Mesendoderm (in vitro differentiated cells): ENCODE results near the gene KRTAP10-4.

Experiments used
- DNase-seq: peaks from one replicate; pipeline ENCODE4 v3.0.0; 2013
- H2AK5ac ChIP-seq: 2 replicates; pipeline ENCODE4 v1.6.1; 2013; ENCODE audit warnings: low read length, inconsistent platforms
- H2BK120ac ChIP-seq: 2 replicates; pipeline ENCODE4 v1.6.1; 2013; ENCODE audit warnings: low read depth, mild to moderate bottlenecking, low read length, moderate library complexity, mixed read lengths
- H2BK15ac ChIP-seq: replicated peaks from 2 replicates; pipeline ENCODE4 v1.6.1; 2013; ENCODE audit warnings: low read depth, mild to moderate bottlenecking, moderate library complexity
- H2BK5ac ChIP-seq: 2 replicates; pipeline ENCODE4 v1.6.1; 2013; ENCODE audit warnings: low read length, inconsistent platforms
- H3K18ac ChIP-seq: 2 replicates; pipeline ENCODE4 v1.6.1; 2013; ENCODE audit warnings: mild to moderate bottlenecking, low read length, mixed read lengths
- H3K23ac ChIP-seq: one replicate; pipeline ENCODE4 v1.6.1; 2013; ENCODE audit warnings: low read length
- H3K27ac ChIP-seq: 2 replicates; pipeline ENCODE4 v1.5.1; 2013; ENCODE audit warnings: low read depth, mild to moderate bottlenecking, inconsistent platforms, low read length, moderate library complexity
- H3K27me3 ChIP-seq: 2 replicates; pipeline ENCODE4 v1.6.1; 2013; ENCODE audit warnings: low read length, control low read depth, mild to moderate bottlenecking, inconsistent platforms; ENCODE audit not compliant: insufficient read depth, poor library complexity
- H3K36me3 ChIP-seq: 2 replicates; pipeline ENCODE4 v1.6.1; 2013; ENCODE audit warnings: low read length, inconsistent platforms; ENCODE audit not compliant: control insufficient read depth, insufficient read depth
- H3K4ac ChIP-seq: one replicate; pipeline ENCODE4 v1.6.1; 2013; ENCODE audit warnings: low read depth, mild to moderate bottlenecking, low read length, moderate library complexity
- H3K4me1 ChIP-seq: 2 replicates; pipeline ENCODE4 v1.6.1; 2013; ENCODE audit warnings: low read depth, low read length, inconsistent platforms; ENCODE audit not compliant: control insufficient read depth
- H3K4me2 ChIP-seq: 2 replicates; pipeline ENCODE4 v1.6.1; 2013; ENCODE audit warnings: low read length
- H3K4me3 ChIP-seq: 2 replicates; pipeline ENCODE4 v1.5.1; 2013; ENCODE audit warnings: mild to moderate bottlenecking, low read length
- H3K56ac ChIP-seq: one replicate; pipeline ENCODE4 v1.6.1; 2013; ENCODE audit warnings: low read length
- H3K79me1 ChIP-seq: 2 replicates; pipeline ENCODE4 v1.6.1; 2013; ENCODE audit warnings: low read length, inconsistent platforms
- H3K79me2 ChIP-seq: 2 replicates; pipeline ENCODE4 v1.6.1; 2013; ENCODE audit warnings: mild to moderate bottlenecking, low read length; ENCODE audit not compliant: control insufficient read depth, insufficient read depth
- H3K9ac ChIP-seq: 2 replicates; pipeline ENCODE4 v1.6.1; 2013; ENCODE audit warnings: low read length, inconsistent platforms
- H4K5ac ChIP-seq: one replicate; pipeline ENCODE4 v1.6.1; 2013; ENCODE audit warnings: low read length
- H4K8ac ChIP-seq: one replicate; pipeline ENCODE4 v1.6.1; 2013; ENCODE audit warnings: low read depth, mild to moderate bottlenecking, control low read depth, low read length, moderate library complexity
- WGBS: extraction: QIAGEN DNeasy Blood & Tissue Kit; methylation state at CpG from one replicate; pipeline ENCODE4 v1.1.7; 2013; ENCODE audit warnings: low lambda C conversion rate, missing lambda C conversion rate; ENCODE audit not compliant: insufficient coverage; ENCODE audit errors: extremely low coverage; 5-methylcytosine and 5-hydroxymethylcytosine counted together

KRTAP10-4 gene

DNA sequence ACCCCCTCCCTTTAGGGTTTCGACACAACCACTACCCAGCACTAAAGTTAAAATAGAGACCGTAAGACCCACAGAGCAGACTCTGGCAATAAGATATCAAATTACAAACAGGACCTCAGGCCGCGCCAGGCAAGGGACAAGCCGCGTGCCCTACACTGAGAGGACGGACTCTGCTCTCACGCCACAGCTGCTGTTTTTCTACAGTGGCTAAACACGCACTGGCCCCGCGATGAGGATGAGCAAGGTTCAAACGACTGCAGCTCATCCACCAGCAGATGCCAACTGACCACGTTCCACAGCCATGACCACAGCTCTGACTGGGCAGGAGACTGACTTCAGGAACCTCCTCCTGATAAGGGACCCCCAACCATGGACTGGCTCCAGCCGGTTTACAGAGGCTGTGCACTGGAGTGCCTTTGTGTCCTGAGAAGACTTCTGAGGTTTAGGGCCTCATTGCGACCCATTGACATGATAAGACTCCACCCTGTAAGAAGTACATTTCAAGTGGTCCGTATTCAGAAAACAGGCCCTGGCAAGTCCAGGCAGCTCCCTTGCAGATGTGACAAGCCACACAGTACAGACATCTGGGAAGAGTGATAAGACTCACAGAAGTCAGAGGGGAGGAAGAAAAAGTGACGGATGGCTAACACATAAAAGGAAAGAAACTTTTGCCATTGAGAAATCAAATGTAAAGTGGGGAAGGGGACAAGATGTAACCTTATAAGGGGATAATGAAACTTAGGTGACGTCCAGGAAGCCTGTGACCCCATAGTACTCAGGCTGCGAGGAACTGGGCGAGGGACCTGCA lies 20.3 kb downstream of the KRTAP10-4 start:
- no peak overlapping the region for H3K27ac ChIP-seq
- DNase-seq, result peak; percentile 22
- no CpG with 5 or more reads among the region's 20 CpGs for WGBS

DNA sequence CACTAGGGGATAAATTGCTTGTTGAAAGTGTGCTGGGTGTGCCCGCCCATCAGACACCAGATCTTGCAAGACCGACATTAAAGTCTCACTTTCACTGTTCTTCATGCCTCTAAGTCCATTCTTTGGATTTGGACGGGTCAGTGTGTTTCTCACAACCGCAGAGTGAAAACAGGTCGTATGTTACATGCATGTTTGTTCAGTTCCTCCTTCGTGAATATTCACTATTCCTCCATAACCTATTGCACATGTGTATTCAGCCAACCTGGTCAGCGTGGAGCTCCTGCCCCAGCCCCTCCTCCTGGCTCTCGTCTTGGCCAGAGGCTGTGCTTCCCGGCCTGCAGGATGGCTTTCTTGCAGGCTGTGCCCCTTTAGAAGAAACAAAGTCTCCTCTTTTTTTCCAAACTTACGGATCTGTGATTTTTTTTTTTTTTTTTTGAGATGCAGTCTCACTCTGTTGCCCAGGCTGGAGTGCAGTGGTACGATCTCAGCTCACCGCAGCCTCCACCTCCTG lies 20.9 kb downstream of the KRTAP10-4 start:
- no peak overlapping the region for H2BK120ac ChIP-seq
- H2AK5ac ChIP-seq, result no peak overlapping the region
- no peaks in the 10 kb centered on the region for H3K27me3 ChIP-seq
- H2BK15ac ChIP-seq, result no peak overlapping the region
- no peaks in the 10 kb centered on the region for H3K79me1 ChIP-seq
- no peak for DNase-seq
- H3K79me2 ChIP-seq, result no peaks in the 10 kb centered on the region
- H4K8ac ChIP-seq, result no peak overlapping the region
- H3K9ac ChIP-seq, result no peak overlapping the region
- no peak overlapping the region for H3K27ac ChIP-seq
- no peak overlapping the region for H3K18ac ChIP-seq
- no peak overlapping the region for H3K4ac ChIP-seq
- H3K4me3 ChIP-seq, result no peak overlapping the region
- H3K56ac ChIP-seq, result no peak overlapping the region
- no peak overlapping the region for H2BK5ac ChIP-seq
- no peaks in the 10 kb centered on the region for H3K36me3 ChIP-seq
- H3K4me2 ChIP-seq, result no peak overlapping the region
- WGBS, result no CpG with 5 or more reads among the region's 12 CpGs
- H3K23ac ChIP-seq, result no peak overlapping the region
- H3K4me1 ChIP-seq, result peaks cover 4% of the 10 kb centered on the region
- no peak overlapping the region for H4K5ac ChIP-seq

More for the DNA sequence above, 20.3 kb downstream of the KRTAP10-4 start:
- peak overlapping the region; percentile 31 for H3K18ac ChIP-seq
- H2BK120ac ChIP-seq, result no peak overlapping the region
- no peak overlapping the region for H2BK15ac ChIP-seq
- H4K8ac ChIP-seq, result no peak overlapping the region
- no peak overlapping the region for H3K23ac ChIP-seq
- H2BK5ac ChIP-seq, result no peak overlapping the region
- no peak overlapping the region for H2AK5ac ChIP-seq
- H4K5ac ChIP-seq, result no peak overlapping the region
- H3K4me1 ChIP-seq, result peaks cover 4% of the 10 kb centered on the region
- no peaks in the 10 kb centered on the region for H3K79me1 ChIP-seq
- H3K4me3 ChIP-seq, result no peak overlapping the region
- H3K4me2 ChIP-seq, result no peak overlapping the region
- H3K4ac ChIP-seq, result no peak overlapping the region
- no peaks in the 10 kb centered on the region for H3K27me3 ChIP-seq
- H3K79me2 ChIP-seq, result no peaks in the 10 kb centered on the region
- no peak overlapping the region for H3K9ac ChIP-seq
- H3K56ac ChIP-seq, result peak overlapping the region; percentile 49
- H3K36me3 ChIP-seq, result no peaks in the 10 kb centered on the region

DNA sequence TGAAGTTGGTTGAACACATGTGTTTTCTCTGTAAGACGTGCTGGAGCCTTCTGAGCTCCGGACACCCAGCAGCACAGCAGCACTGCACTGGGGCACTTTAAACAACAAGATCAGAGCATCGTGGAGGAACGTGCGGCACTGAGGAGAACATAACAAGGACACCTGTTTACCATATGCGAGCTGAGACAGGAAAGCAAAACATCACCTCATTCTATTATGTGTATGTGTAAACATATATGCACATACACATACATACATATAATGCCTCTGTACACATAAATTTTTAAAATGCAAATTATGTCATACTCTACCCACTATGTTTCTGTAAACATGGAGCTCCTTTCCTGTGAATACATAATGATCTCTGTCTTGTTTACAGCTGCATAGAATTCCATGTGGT lies 22.0 kb downstream of the KRTAP10-4 start:
- Histone ChIP-seq H2BK5ac (no peak overlapping the region), H3K79me1 (no peaks in the 10 kb centered on the region), H3K9ac (no peak overlapping the region), H4K5ac (no peak overlapping the region), H2BK120ac (no peak overlapping the region), H4K8ac (no peak overlapping the region), H3K79me2 (no peaks in the 10 kb centered on the region), H3K23ac (no peak overlapping the region), H3K18ac (no peak overlapping the region), H3K4me2 (no peak overlapping the region), H2BK15ac (no peak overlapping the region), H3K27me3 (no peaks in the 10 kb centered on the region), H3K56ac (no peak overlapping the region), H3K27ac (no peak overlapping the region), H3K4me3 (no peak overlapping the region), H3K4me1 (peaks cover 4% of the 10 kb centered on the region), H3K36me3 (no peaks in the 10 kb centered on the region), H2AK5ac (no peak overlapping the region), H3K4ac (no peak overlapping the region)
- WGBS, result no CpG with 5 or more reads among the region's 6 CpGs
- DNase-seq, result no peak

DNA sequence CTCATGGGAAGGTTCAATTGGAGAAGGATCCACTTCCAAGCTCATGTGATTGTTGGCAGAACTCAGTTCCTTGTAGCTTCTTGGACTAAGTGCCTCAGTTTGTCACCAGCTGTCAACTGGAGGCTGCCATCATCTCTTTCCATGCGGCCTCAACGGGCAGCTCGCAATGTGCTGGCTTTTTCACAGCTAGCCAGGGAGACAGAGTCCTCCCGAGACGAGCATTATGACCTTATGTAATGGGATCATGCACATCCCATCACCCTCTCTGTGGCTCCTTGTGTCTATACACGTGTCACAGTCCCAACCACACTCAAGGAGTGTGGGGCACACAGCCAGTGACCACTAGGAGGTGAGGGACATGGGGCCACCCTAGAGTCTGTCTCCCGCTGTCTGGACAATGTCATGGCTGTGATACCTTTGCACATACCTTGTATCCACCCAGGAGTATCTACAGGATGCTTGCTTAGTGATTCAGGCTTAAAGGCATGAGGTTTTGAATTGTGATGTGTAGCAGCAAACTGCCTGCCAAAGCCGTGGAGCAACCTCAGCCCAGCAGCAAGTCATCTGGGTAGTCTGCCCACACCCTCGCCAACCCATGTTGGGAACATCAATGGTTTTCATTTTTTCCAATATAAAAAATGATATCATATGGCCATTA lies 22.7 kb downstream of the KRTAP10-4 start:
- peak overlapping the region; percentile 10 for H3K56ac ChIP-seq
- no peak overlapping the region for H3K18ac ChIP-seq
- H2BK15ac ChIP-seq, result no peak overlapping the region
- H2AK5ac ChIP-seq, result peak overlapping the region; percentile 63
- no peaks in the 10 kb centered on the region for H3K36me3 ChIP-seq
- no peak overlapping the region for H3K9ac ChIP-seq
- H3K23ac ChIP-seq, result no peak overlapping the region
- no peak for DNase-seq
- H3K4me2 ChIP-seq, result no peak overlapping the region
- H3K27ac ChIP-seq, result no peak overlapping the region
- H4K5ac ChIP-seq, result no peak overlapping the region
- no peak overlapping the region for H2BK5ac ChIP-seq
- no peak overlapping the region for H4K8ac ChIP-seq
- H3K4me3 ChIP-seq, result no peak overlapping the region
- H3K4ac ChIP-seq, result no peak overlapping the region
- H3K79me2 ChIP-seq, result no peaks in the 10 kb centered on the region
- no CpG with 5 or more reads among the region's 9 CpGs for WGBS
- peaks cover 4% of the 10 kb centered on the region for H3K4me1 ChIP-seq
- H3K27me3 ChIP-seq, result no peaks in the 10 kb centered on the region
- H2BK120ac ChIP-seq, result no peak overlapping the region
- no peaks in the 10 kb centered on the region for H3K79me1 ChIP-seq

DNA sequence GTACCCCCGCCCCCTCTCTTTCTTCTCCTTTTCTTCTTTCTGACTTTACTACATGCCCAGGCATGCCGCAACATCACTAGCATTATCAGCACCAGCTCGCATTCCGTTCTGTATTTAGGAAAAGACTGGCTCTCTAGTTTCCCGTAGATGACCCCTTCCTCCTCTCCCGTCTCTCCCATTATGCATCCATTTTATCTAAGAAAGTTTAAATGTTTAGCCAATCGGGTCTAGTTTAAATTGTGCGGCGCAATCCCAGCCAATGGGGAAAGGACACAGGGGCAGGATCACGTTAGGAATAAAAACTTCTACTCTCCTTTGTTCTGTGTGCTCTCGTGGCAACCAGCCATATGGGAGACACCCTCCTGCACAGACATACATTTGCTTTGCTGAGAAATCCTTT lies 24.5 kb downstream of the KRTAP10-4 start:
- Histone ChIP-seq H3K9ac (no peak overlapping the region), H2BK120ac (no peak overlapping the region), H2AK5ac (no peak overlapping the region), H3K79me1 (no peaks in the 10 kb centered on the region), H3K4me3 (no peak overlapping the region), H3K4ac (no peak overlapping the region), H2BK15ac (no peak overlapping the region), H3K23ac (no peak overlapping the region), H2BK5ac (no peak overlapping the region), H3K79me2 (no peaks in the 10 kb centered on the region), H3K36me3 (no peaks in the 10 kb centered on the region), H3K4me2 (no peak overlapping the region), H3K18ac (peak overlapping the region; percentile 29), H3K4me1 (peaks cover 4% of the 10 kb centered on the region), H4K5ac (no peak overlapping the region), H3K56ac (no peak overlapping the region), H3K27me3 (no peaks in the 10 kb centered on the region), H4K8ac (no peak overlapping the region), H3K27ac (no peak overlapping the region)
- DNase-seq, result peak; percentile 30
- WGBS, result no CpG with 5 or more reads among the region's 11 CpGs
